Measurements from ENCODE around the gene KIAA1217. TPM values are rescaled to one million over a fixed set of nuclear protein-coding genes. Genes with fewer than 3 reads are reported as not detected.

Gene KIAA1217
- total and polyA plus RNA-seq, 2 of the 8 experiments (the other 6 are each of a cell fraction or from before 2014, with no cell fraction given): 4.5 to 15.6 TPM

GRCh38 chr10:24545585-24545984 lies 336.6 kb downstream of the KIAA1217 start (continued):
- TF ChIP-seq, protein P1, sequence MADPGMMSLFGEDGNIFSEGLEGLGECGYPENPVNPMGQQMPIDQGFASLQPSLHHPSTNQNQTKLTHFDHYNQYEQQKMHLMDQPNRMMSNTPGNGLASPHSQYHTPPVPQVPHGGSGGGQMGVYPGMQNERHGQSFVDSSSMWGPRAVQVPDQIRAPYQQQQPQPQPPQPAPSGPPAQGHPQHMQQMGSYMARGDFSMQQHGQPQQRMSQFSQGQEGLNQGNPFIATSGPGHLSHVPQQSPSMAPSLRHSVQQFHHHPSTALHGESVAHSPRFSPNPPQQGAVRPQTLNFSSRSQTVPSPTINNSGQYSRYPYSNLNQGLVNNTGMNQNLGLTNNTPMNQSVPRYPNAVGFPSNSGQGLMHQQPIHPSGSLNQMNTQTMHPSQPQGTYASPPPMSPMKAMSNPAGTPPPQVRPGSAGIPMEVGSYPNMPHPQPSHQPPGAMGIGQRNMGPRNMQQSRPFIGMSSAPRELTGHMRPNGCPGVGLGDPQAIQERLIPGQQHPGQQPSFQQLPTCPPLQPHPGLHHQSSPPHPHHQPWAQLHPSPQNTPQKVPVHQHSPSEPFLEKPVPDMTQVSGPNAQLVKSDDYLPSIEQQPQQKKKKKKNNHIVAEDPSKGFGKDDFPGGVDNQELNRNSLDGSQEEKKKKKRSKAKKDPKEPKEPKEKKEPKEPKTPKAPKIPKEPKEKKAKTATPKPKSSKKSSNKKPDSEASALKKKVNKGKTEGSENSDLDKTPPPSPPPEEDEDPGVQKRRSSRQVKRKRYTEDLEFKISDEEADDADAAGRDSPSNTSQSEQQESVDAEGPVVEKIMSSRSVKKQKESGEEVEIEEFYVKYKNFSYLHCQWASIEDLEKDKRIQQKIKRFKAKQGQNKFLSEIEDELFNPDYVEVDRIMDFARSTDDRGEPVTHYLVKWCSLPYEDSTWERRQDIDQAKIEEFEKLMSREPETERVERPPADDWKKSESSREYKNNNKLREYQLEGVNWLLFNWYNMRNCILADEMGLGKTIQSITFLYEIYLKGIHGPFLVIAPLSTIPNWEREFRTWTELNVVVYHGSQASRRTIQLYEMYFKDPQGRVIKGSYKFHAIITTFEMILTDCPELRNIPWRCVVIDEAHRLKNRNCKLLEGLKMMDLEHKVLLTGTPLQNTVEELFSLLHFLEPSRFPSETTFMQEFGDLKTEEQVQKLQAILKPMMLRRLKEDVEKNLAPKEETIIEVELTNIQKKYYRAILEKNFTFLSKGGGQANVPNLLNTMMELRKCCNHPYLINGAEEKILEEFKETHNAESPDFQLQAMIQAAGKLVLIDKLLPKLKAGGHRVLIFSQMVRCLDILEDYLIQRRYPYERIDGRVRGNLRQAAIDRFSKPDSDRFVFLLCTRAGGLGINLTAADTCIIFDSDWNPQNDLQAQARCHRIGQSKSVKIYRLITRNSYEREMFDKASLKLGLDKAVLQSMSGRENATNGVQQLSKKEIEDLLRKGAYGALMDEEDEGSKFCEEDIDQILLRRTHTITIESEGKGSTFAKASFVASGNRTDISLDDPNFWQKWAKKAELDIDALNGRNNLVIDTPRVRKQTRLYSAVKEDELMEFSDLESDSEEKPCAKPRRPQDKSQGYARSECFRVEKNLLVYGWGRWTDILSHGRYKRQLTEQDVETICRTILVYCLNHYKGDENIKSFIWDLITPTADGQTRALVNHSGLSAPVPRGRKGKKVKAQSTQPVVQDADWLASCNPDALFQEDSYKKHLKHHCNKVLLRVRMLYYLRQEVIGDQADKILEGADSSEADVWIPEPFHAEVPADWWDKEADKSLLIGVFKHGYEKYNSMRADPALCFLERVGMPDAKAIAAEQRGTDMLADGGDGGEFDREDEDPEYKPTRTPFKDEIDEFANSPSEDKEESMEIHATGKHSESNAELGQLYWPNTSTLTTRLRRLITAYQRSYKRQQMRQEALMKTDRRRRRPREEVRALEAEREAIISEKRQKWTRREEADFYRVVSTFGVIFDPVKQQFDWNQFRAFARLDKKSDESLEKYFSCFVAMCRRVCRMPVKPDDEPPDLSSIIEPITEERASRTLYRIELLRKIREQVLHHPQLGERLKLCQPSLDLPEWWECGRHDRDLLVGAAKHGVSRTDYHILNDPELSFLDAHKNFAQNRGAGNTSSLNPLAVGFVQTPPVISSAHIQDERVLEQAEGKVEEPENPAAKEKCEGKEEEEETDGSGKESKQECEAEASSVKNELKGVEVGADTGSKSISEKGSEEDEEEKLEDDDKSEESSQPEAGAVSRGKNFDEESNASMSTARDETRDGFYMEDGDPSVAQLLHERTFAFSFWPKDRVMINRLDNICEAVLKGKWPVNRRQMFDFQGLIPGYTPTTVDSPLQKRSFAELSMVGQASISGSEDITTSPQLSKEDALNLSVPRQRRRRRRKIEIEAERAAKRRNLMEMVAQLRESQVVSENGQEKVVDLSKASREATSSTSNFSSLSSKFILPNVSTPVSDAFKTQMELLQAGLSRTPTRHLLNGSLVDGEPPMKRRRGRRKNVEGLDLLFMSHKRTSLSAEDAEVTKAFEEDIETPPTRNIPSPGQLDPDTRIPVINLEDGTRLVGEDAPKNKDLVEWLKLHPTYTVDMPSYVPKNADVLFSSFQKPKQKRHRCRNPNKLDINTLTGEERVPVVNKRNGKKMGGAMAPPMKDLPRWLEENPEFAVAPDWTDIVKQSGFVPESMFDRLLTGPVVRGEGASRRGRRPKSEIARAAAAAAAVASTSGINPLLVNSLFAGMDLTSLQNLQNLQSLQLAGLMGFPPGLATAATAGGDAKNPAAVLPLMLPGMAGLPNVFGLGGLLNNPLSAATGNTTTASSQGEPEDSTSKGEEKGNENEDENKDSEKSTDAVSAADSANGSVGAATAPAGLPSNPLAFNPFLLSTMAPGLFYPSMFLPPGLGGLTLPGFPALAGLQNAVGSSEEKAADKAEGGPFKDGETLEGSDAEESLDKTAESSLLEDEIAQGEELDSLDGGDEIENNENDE (IDR thresholded peaks at IDR 0.05; ENCODE audit: insufficient replicate concordance, low read length): no peak
- no peak for TF ChIP-seq SIRT6 (IDR thresholded peaks at IDR 0.05; ENCODE audit: low read length)
- TF ChIP-seq ASH2L (IDR thresholded peaks at IDR 0.05; ENCODE audit: low read length): no peak
- TF ChIP-seq SIX5 (IDR thresholded peaks at IDR 0.05; ENCODE audit: low read depth, low read length): no peak
- no peak for TF ChIP-seq CBX5 (IDR thresholded peaks at IDR 0.05; ENCODE audit: low read depth, low read length)
- TF ChIP-seq, protein P2, sequence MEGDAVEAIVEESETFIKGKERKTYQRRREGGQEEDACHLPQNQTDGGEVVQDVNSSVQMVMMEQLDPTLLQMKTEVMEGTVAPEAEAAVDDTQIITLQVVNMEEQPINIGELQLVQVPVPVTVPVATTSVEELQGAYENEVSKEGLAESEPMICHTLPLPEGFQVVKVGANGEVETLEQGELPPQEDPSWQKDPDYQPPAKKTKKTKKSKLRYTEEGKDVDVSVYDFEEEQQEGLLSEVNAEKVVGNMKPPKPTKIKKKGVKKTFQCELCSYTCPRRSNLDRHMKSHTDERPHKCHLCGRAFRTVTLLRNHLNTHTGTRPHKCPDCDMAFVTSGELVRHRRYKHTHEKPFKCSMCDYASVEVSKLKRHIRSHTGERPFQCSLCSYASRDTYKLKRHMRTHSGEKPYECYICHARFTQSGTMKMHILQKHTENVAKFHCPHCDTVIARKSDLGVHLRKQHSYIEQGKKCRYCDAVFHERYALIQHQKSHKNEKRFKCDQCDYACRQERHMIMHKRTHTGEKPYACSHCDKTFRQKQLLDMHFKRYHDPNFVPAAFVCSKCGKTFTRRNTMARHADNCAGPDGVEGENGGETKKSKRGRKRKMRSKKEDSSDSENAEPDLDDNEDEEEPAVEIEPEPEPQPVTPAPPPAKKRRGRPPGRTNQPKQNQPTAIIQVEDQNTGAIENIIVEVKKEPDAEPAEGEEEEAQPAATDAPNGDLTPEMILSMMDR (IDR thresholded peaks at IDR 0.05; ENCODE audit: control extremely low read depth in 1 of 3, insufficient read depth in 1 of 3, low read depth in 1 of 3, low read length in 3 of 3): no peak
- no peak for TF ChIP-seq HDAC2 (IDR thresholded peaks at IDR 0.05; ENCODE audit: borderline replicate concordance in 1 of 2, low read depth in 2 of 2, low read length in 2 of 2)

Measured in H1 (cell line).